Measurements from ENCODE around the gene HMX2. TPM values are rescaled to one million over a fixed set of nuclear protein-coding genes. Genes with fewer than 3 reads are reported as not detected.

The HMX2 gene
- total and polyA plus RNA-seq, 2 of the 8 experiments (the other 6 are each of a cell fraction or from before 2014, with no cell fraction given): 2.0 to 2.7 TPM

GRCh38 chr10:123150986-123151736, 3.2 kb downstream of the HMX2 start (continued):
- TF ChIP-seq MAFK (IDR thresholded peaks at IDR 0.05; ENCODE audit: low read depth, low read length) (no peak), SUZ12 (IDR thresholded peaks at IDR 0.05; ENCODE audit: low read length) (peak; percentile 56; the same call in 1 of the 2 replicates), POU5F1 (IDR thresholded peaks at IDR 0.05; ENCODE audit: low read depth, low read length) (no peak), SRF (IDR thresholded peaks at IDR 0.05; ENCODE audit: low read depth, low read length) (no peak), SP1 (IDR thresholded peaks at IDR 0.05; ENCODE audit: low read depth, low read length) (no peak)
